GM12801 (cell line): ENCODE measurements around the gene LY9.

ENCODE experiments used
- TF ChIP-seq, protein P1 (sequence below): IDR thresholded peaks from one replicate; pipeline ENCODE4 v1.5.1; 2011; ENCODE audit warnings: control low read depth; ENCODE audit not compliant: insufficient read length; ENCODE audit errors: extremely low read depth

The LY9 gene

DNA sequence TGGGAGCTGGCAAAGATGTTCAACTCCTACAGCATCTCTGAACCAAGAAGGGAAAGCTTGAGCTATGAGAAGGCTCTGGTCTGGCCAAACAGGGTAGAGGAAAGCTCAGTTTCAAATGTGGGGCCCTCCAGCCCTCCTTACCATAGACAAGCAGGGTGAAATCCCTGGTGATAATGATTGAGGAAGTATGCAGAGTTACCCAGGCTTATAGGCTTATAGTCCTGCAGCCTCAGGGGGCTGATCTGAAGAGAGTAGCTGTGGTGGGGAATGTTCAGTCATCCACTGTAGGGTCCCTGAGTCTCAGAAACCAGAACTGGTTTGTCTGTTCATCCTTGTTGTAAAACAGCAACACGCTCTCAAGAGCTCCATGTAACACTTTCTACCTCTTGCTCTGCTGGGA is 19.8 kb upstream of the LY9 start:
- TF ChIP-seq, protein P1, sequence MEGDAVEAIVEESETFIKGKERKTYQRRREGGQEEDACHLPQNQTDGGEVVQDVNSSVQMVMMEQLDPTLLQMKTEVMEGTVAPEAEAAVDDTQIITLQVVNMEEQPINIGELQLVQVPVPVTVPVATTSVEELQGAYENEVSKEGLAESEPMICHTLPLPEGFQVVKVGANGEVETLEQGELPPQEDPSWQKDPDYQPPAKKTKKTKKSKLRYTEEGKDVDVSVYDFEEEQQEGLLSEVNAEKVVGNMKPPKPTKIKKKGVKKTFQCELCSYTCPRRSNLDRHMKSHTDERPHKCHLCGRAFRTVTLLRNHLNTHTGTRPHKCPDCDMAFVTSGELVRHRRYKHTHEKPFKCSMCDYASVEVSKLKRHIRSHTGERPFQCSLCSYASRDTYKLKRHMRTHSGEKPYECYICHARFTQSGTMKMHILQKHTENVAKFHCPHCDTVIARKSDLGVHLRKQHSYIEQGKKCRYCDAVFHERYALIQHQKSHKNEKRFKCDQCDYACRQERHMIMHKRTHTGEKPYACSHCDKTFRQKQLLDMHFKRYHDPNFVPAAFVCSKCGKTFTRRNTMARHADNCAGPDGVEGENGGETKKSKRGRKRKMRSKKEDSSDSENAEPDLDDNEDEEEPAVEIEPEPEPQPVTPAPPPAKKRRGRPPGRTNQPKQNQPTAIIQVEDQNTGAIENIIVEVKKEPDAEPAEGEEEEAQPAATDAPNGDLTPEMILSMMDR, result no peak

DNA sequence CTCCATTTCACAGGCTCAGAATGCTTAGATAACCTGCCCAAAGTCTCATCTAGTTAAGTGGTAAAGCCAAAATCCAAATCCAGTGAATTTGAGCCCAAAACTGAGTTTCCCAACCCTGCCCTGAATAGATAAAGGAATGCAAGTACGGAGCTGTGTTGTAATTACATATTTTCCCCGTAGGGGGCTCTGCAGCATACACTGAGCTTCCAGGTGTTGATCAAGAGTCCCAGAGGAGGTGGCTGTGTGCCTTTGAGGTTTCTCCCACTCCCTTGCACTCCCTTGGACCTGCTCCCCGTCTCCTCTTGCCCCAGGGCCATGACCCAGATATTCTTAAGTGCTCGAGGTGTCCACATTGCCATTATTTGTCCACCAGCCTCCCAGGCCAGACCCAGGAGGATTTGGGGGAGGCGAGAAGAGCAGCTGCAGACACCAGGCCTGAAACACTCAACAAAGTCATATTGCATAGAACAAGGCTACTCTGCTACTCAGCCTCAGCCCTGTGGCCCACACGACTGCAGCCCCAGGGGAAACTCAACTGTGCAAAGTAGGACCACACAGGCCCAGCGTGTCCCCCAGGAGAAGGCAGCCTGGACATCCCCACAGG is 18.4 kb upstream of the LY9 start:
- TF ChIP-seq, protein P1, result no peak

DNA sequence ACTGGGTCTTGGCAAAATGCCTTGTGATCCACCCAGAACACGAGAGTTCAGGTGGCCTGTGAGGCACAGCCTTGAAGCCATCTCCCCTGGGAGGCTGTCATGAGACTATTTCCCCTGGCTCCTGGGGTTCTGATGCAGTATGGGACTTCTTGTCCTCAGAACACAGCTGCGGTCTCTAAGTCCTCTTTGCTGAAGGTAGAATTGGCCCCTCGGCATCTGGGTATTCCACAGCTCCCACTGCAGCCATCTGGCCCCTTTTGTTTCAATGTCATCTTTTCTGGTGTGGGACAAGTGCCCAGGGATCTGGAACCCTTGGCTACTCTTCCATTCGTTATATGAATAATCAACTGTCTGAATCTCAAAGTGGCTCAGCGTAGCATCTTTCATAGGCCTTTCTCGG is 17.0 kb upstream of the LY9 start:
- TF ChIP-seq, protein P1, result no peak

DNA sequence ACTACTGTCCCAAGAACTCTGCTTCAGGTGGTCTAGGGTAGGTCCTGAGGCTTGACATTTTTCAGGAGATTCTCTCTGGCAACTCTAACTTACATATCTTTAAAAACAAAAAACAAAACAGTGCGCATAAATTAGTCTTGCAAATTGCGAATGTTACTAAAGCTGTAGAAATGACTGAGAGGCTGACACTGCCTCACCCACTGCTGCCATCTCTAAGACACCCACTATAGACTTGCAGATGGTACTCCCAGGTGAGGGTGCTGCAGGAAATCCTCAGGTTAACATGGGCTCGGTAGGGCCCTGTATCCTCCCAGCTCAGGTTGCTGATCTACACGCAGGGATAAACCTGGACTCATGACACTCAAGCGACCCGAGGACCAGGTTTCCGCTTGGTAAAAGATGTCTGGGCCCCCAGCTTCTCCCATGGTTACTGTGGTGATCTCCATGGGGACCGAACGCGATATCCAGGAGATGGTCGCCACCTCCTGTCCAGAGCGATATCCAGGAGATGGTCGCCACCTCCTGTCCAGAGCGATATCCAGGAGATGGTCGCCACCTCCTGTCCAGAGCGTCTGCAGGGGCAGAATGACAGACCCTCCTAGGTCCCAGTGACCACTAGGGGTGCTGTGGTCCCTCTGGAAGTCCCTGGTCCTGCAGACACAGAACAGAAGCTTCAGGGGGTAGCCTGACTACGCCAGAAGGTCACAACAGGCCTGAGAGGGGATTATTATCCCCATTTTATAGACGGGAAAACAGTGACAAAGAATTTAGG is 16.2 kb upstream of the LY9 start:
- TF ChIP-seq, protein P1, result no peak

DNA sequence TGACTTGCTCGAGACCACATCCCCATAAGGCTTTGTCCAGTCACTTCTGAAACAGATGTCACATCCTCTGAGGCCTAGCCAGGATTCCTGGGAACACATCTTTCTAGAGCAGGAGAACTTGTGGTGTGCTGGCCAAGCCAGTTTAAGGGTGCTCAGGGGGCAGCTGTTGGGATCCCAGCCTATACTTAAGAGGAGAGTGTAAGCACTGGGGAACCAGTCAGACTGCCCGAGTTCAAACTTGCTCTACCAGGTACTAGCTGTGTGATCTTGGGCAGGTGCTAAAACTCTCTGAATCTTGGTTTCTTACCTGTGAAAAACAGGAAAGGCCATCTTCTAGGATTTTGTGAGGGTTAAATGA is 15.6 kb upstream of the LY9 start:
- TF ChIP-seq, protein P1, result no peak

DNA sequence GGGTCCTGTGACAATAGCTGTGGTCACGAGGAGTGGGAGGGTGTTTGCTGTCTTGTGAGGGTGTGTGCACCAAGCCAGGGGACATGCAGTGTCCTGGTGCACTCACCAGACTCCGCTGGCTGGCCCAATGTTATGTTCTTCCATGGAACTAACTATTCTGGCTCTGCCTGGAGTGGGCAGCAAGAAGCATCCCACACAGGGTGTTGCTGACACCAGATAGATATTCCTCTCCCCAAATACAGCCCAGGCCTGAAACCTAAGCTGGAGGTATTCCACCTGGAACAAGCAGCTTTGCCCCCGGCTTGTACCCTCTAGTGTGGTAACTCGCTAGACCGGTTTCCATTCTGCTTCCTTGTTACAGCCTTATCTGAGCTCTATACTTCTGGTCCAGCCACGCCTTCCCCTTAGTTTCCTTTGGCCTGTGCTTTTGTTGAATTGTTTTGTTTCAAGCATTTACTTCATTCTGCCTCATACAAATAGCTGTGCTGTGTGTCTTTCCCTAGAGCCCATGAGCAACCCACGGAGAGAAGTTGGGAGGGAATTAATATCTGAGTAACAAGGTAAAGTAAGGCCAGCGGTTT is 14.7 kb upstream of the LY9 start:
- TF ChIP-seq, protein P1, result no peak

DNA sequence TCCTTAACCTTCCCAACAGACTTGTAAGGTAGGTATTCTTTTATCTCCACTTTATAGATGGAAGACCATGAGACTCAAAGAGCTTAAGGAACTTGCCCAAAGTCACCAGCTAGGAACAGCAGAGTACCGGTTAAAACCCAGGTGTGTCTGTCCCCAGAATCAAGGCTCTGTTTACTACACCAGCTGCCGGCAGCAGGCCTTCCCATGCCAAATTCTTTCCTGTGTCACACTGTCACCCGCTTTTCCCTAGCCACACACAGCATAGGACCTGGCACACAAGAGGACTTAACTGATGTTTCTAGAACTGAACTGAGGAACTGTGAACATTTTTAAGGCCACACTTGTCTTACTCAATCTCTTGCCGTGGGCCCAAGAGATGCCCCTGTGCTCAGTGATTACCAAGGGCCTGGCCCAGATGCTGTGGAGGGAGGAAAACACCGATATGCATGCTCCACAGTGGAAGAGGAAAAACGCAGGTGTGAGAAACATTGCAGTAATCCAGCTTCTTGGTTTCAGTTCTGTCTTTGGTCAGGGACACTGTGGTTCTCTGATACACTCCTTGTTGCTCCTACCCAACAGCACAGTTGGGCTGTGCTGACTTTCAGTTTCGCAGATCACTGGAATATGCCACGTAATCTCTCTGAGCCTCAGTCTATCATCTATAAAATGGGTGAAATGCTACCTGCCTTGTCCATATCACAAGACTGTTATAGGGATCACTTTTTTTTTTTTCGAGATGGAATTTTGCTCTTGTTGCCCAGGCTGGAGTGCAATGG is 13.9 kb upstream of the LY9 start:
- TF ChIP-seq, protein P1, result no peak
